Measurements from ENCODE around the gene HK3. TPM values are rescaled to one million over a fixed set of nuclear protein-coding genes. Genes with fewer than 3 reads are reported as not detected.

Gene HK3
- total RNA-seq, 4 donors from 2014 or later, result 5.2 to 38.1 (median 16.3) TPM

DNA sequence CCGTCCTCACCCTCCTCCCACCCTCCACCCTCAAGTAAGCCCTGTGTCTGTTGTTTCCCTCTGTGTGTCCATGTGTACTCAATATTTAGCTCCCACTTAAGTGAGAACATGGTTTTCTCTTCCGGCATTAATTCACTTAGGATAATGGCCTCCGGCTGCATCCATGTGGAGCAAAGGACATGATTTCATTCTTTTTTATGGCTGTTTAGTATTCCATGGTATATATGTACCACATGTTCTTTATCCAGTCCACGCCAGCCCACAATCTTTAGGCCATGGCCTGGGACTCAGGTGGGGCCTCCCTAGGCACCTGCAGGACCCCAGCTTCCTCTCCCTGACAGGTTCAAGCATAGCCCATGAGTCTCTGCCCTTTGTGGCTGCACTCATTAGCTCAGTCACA, 65.9 kb downstream of the HK3 start:
- TF ChIP-seq, protein P1, sequence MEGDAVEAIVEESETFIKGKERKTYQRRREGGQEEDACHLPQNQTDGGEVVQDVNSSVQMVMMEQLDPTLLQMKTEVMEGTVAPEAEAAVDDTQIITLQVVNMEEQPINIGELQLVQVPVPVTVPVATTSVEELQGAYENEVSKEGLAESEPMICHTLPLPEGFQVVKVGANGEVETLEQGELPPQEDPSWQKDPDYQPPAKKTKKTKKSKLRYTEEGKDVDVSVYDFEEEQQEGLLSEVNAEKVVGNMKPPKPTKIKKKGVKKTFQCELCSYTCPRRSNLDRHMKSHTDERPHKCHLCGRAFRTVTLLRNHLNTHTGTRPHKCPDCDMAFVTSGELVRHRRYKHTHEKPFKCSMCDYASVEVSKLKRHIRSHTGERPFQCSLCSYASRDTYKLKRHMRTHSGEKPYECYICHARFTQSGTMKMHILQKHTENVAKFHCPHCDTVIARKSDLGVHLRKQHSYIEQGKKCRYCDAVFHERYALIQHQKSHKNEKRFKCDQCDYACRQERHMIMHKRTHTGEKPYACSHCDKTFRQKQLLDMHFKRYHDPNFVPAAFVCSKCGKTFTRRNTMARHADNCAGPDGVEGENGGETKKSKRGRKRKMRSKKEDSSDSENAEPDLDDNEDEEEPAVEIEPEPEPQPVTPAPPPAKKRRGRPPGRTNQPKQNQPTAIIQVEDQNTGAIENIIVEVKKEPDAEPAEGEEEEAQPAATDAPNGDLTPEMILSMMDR (IDR thresholded peaks at IDR 0.05; ENCODE audit: low read depth), result no peak

DNA sequence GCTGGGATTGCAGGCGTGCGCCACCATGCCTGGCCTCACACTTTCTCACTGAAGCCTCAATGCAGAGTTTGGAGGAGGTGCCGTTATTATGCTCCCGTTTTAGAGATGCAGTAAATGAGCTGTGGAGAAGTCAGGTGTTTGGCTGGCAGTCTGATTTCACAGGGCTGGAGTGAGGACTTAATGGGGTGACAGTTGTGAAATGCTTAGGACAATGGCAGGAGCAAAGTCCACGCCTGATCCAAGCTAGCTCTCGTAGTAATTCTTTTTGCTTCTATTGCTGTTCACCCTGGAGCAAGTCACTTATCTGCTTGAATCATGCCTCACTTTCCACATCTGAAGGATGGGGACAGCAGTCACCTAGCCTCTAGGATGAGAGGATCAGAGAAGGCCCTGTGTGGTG, 67.0 kb downstream of the HK3 start:
- TF ChIP-seq, protein P1 (IDR thresholded peaks at IDR 0.05; ENCODE audit: low read depth), result no peak

DNA sequence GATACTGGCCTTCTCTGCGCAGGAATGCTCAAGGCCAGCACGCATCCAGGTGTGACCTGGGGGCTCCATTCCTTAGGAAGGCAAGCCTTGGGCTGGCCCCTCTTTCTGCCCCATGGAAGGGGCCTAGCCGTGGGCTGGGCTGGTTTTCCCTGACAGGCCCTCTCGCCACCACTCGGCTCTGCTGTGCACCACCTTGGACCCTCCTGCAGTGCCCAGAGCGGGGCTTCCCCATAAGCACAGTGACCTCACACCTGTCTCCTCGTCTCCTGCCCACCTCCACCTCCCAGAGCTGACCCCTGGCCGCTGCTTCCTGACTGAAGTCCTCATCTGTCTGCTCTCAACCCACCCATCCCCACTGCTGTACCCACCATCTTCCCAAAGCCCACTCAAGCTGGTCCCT, 67.7 kb downstream of the HK3 start:
- TF ChIP-seq, protein P1 (IDR thresholded peaks at IDR 0.05; ENCODE audit: low read depth), result no peak

DNA sequence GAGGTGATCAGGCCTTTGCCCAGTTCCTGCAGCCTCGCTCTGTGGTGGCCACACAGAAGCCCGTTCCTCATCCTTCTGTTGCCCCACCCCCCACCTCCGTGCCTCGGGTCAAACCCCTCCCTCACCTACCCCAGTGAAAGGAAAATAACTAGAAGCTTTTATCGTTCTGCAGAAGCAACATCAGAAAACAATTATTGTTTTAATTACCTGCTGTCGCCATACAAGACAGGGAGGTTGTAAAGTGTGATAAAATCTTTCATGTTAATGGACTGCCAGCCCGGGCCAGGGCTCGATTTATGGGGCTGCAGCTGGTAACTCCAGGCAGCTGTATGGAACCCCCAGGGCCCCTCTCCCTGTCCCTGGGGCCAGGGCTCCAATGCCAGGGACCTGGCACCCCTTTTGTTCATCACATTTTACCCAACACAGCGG, 68.1 kb downstream of the HK3 start:
- TF ChIP-seq, protein P1 (IDR thresholded peaks at IDR 0.05; ENCODE audit: low read depth), result no peak

Other genes with a start within 250 kb of the HK3 start
- gene UNC5A, start 88.8 kb downstream of the HK3 start, total RNA-seq, result under 1 TPM in 2 of 4 donors, not detected in 2; 0.17 to 0.19 TPM
- 10 to 100 TPM; 22.5 to 44.8 (median 30.5) TPM for gene UIMC1, start 107.4 kb upstream of the HK3 start, total RNA-seq
- 10 to 100 TPM in 3 of 4 donors, 1 to 10 TPM in 1; 8.5 to 13.3 (median 12.3) TPM for gene ZNF346, start 123.3 kb upstream of the HK3 start, total RNA-seq
- 1 to 10 TPM in 2 of 4 donors, not detected in 2; 1.1 TPM for gene FGFR4, start 187.6 kb upstream of the HK3 start, total RNA-seq
- 10 to 100 TPM; 35.2 to 52.0 (median 37.7) TPM for gene NSD1, start 234.4 kb upstream of the HK3 start, total RNA-seq